ENCODE measurements around the gene PCDHB12. TPM values are rescaled to one million over a fixed set of nuclear protein-coding genes. Genes with fewer than 3 reads are reported as not detected.
"Not testable (repeated sequence)": the region's sequence is repeated elsewhere in the genome, so short reads cannot be mapped to it uniquely, and the experiment has no call there.

The PCDHB12 gene
- total and polyA plus RNA-seq, 3 experiments from 2014 or later = not detected

DNA sequence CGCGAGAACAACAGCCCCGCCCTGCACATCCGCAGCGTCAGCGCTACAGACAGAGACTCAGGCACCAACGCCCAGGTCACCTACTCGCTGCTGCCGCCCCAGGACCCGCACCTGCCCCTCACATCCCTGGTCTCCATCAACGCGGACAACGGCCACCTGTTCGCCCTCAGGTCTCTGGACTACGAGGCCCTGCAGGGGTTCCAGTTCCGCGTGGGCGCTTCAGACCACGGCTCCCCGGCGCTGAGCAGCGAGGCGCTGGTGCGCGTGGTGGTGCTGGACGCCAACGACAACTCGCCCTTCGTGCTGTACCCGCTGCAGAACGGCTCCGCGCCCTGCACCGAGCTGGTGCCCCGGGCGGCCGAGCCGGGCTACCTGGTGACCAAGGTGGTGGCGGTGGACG, 7.0 kb downstream of the PCDHB12 start:
- H3K4me3 Mint-ChIP-seq; H3K27ac ChIP-seq (ENCODE audit: low read depth, low read length); DNase-seq; H3K36me3 ChIP-seq (ENCODE audit: insufficient read depth, low read length); H3K4me1 Mint-ChIP-seq; H3K4me1 ChIP-seq (ENCODE audit: insufficient read depth, low read length); POLR2A ChIA-PET; H3K36me3 Mint-ChIP-seq; H3K27ac Mint-ChIP-seq; H3K9me3 ChIP-seq (ENCODE audit: low read length); H3K4me3 ChIP-seq (ENCODE audit: low read length); H3K27me3 ChIP-seq (ENCODE audit: insufficient read depth, low read length, poor library complexity, severe bottlenecking); CTCF ChIA-PET: not testable (repeated sequence)
- H3K9me3 Mint-ChIP-seq = peaks cover 18 to 39% (median 26%) of the 10 kb centered on the region in 5 donors
- peaks cover 43 to 56% of the 10 kb centered on the region in 2 donors for H3K27me3 Mint-ChIP-seq

DNA sequence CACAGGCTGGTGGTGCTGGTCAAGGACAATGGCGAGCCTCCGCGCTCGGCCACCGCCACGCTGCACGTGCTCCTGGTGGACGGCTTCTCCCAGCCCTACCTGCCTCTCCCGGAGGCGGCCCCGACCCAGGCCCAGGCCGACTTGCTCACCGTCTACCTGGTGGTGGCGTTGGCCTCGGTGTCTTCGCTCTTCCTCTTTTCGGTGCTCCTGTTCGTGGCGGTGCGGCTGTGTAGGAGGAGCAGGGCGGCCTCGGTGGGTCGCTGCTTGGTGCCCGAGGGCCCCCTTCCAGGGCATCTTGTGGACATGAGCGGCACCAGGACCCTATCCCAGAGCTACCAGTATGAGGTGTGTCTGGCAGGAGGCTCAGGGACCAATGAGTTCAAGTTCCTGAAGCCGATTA, 7.5 kb downstream of the PCDHB12 start:
- H3K4me3 Mint-ChIP-seq; H3K36me3 Mint-ChIP-seq; POLR2A ChIA-PET; H3K9me3 ChIP-seq (ENCODE audit: low read length); H3K4me3 ChIP-seq (ENCODE audit: low read length); H3K27ac ChIP-seq (ENCODE audit: low read depth, low read length); DNase-seq; CTCF ChIA-PET; H3K4me1 Mint-ChIP-seq; H3K4me1 ChIP-seq (ENCODE audit: insufficient read depth, low read length); H3K36me3 ChIP-seq (ENCODE audit: insufficient read depth, low read length); H3K27ac Mint-ChIP-seq: not testable (repeated sequence)
- H3K9me3 Mint-ChIP-seq = peaks cover 18 to 43% (median 26%) of the 10 kb centered on the region in 5 donors
- peaks cover 14% of the 10 kb centered on the region for H3K27me3 ChIP-seq (ENCODE audit: insufficient read depth, low read length, poor library complexity, severe bottlenecking)
- H3K27me3 Mint-ChIP-seq = peaks cover 43 to 59% of the 10 kb centered on the region in 2 donors

DNA sequence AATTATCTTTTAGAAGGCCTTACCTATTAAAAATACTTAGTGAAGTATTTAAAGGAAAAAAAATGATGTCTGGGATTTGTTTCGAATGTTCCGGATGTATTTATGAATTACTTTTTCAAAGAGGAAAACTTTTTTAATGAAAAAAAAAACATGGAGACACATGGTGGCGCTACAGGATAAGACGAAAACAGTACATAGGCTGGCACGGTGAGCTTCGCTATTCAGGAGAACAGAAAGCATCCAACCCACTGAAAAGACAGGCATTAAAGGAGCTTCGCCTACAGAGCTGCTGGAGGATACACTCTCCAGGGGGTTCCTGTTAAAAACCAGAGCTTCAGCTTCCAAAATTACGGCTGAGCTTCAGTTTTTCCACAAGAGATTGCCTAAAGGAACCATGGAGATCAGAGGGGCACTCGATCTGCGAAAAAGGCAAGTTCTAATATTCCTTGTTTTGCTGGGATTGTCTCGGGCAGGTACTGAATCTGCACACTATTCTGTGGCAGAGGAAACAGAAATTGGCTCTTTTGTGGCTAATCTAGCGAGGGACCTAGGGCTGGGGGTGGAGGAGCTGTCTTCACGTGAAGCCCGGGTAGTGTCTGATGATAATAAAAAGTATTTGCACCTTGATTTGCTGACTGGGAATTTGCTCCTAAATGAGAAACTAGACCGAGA, 14.7 kb downstream of the PCDHB12 start, which contains the start of gene PCDHB14:
TSS of gene PCDHB14 (plus strand) at position 232 of the 672 bp plus-strand sequence. CDS start at position 395, 163 bp downstream.
- ChIA-PET CTCF (interaction anchor here (1.4 to 2.1 kb wide), 3 partner anchors 11 to 341 kb away, joined by 4 to 9 read pairs (median 5); no protein-coding TSS in a partner anchor), POLR2A (no interaction called here)
- Mint-ChIP-seq H3K9me3 (peaks cover 10 to 49% (median 25%) of the 10 kb centered on the region in 5 donors), H3K27me3 (peaks cover 33 to 73% of the 10 kb centered on the region in 2 donors), H3K36me3 (no peaks in the 10 kb centered on the region), H3K4me3 (peak within 1 kb of the TSS in 5 of 7 donors; percentile 1 to 64 (median 46)), H3K4me1 (peaks cover 5 to 11% (median 8%) of the 10 kb centered on the region in 3 donors), H3K27ac (peak within 1 kb of the TSS in 1 of 8 donors; percentile 31)
- H3K9me3 ChIP-seq (ENCODE audit: low read length) = no peaks in the 10 kb centered on the region
- H3K4me3 ChIP-seq (ENCODE audit: low read length) = no peak within 1 kb of the TSS
- H3K4me1 ChIP-seq (ENCODE audit: insufficient read depth, low read length) = no peaks in the 10 kb centered on the region
- peaks cover 7% of the 10 kb centered on the region for H3K27me3 ChIP-seq (ENCODE audit: insufficient read depth, low read length, poor library complexity, severe bottlenecking)
- H3K36me3 ChIP-seq (ENCODE audit: insufficient read depth, low read length) = no peaks in the 10 kb centered on the region
- DNase-seq = no peak
- H3K27ac ChIP-seq (ENCODE audit: low read depth, low read length) = no peak within 1 kb of the TSS

DNA sequence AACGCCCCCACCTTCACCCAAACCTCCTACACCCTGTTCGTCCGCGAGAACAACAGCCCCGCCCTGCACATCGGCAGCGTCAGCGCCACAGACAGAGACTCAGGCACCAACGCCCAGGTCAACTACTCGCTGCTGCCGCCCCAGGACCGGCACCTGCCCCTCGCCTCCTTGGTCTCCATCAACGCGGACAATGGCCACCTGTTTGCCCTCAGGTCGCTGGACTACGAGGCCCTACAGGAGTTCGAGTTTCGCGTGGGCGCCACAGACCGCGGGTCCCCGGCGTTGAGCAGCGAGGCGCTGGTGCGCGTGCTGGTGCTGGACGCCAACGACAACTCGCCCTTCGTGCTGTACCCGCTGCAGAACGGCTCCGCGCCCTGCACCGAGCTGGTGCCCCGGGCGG, 16.3 kb downstream of the PCDHB12 start:
- H3K27me3 ChIP-seq (ENCODE audit: insufficient read depth, low read length, poor library complexity, severe bottlenecking); H3K36me3 Mint-ChIP-seq; POLR2A ChIA-PET; H3K4me1 ChIP-seq (ENCODE audit: insufficient read depth, low read length); DNase-seq; H3K9me3 ChIP-seq (ENCODE audit: low read length); H3K36me3 ChIP-seq (ENCODE audit: insufficient read depth, low read length); H3K27ac Mint-ChIP-seq; CTCF ChIA-PET; H3K4me3 ChIP-seq (ENCODE audit: low read length); H3K27ac ChIP-seq (ENCODE audit: low read depth, low read length): not testable (repeated sequence)
- H3K9me3 Mint-ChIP-seq = peaks cover 6 to 42% (median 22%) of the 10 kb centered on the region in 5 donors
- peaks cover 5 to 11% (median 8%) of the 10 kb centered on the region in 3 donors for H3K4me1 Mint-ChIP-seq
- H3K27me3 Mint-ChIP-seq = peaks cover 31 to 60% of the 10 kb centered on the region in 2 donors
- peak overlapping the region in 1 of 7 donors; percentile 65 for H3K4me3 Mint-ChIP-seq

DNA sequence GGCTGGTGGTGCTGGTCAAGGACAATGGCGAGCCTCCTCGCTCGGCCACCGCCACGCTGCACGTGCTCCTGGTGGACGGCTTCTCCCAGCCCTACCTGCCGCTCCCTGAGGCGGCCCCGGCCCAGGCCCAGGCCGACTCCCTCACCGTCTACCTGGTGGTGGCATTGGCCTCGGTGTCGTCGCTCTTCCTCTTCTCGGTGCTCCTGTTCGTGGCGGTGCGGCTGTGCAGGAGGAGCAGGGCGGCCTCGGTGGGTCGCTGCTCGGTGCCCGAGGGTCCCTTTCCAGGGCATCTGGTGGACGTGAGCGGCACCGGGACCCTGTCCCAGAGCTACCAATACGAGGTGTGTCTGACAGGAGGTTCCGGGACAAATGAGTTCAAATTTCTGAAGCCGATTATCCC, 16.9 kb downstream of the PCDHB12 start:
- H3K9me3 ChIP-seq (ENCODE audit: low read length); POLR2A ChIA-PET; H3K27ac ChIP-seq (ENCODE audit: low read depth, low read length); H3K4me3 ChIP-seq (ENCODE audit: low read length); DNase-seq; H3K27ac Mint-ChIP-seq; H3K36me3 ChIP-seq (ENCODE audit: insufficient read depth, low read length); H3K36me3 Mint-ChIP-seq; H3K4me3 Mint-ChIP-seq; H3K27me3 ChIP-seq (ENCODE audit: insufficient read depth, low read length, poor library complexity, severe bottlenecking); CTCF ChIA-PET; H3K4me1 ChIP-seq (ENCODE audit: insufficient read depth, low read length): not testable (repeated sequence)
- Mint-ChIP-seq H3K9me3 (peaks cover 8 to 41% (median 24%) of the 10 kb centered on the region in 5 donors), H3K27me3 (peaks cover 25 to 56% of the 10 kb centered on the region in 2 donors), H3K4me1 (peaks cover 5 to 11% (median 8%) of the 10 kb centered on the region in 3 donors)

DNA sequence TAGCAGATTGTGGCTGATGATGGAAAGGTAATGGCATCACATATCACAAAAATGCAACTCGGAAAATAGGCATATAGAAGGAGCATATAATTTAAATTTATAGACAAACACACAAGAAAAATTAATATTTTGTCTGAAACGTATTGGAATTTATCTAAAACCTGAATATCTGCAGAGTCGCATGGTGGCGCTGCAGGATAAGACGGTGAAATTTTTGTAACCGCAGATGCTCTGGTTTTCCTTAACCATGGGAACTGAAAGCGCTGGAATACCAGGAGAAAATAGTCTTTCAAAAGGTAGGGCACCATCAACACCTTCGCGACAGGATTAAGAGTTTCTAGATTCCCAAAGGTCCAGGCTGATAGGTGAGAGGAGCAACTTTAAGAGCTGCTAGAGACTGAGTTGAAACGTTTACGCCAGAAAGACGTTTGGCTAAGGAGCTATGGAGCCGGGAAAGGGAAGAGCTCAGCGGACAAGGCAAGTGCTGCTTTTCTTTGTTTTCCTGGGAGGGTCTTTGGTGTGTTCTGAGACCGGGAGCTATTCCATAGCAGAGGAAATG, 25.7 kb downstream of the PCDHB12 start:
- Histone ChIP-seq H3K27ac (ENCODE audit: low read depth, low read length) (no peak overlapping the region), H3K4me3 (ENCODE audit: low read length) (no peak overlapping the region), H3K27me3 (ENCODE audit: insufficient read depth, low read length, poor library complexity, severe bottlenecking) (peaks cover 6% of the 10 kb centered on the region), H3K4me1 (ENCODE audit: insufficient read depth, low read length) (no peaks in the 10 kb centered on the region), H3K36me3 (ENCODE audit: insufficient read depth, low read length) (no peaks in the 10 kb centered on the region), H3K9me3 (ENCODE audit: low read length) (peaks cover 9% of the 10 kb centered on the region)
- no peak overlapping the region for H3K27ac Mint-ChIP-seq
- H3K27me3 Mint-ChIP-seq = peaks cover 25 to 40% of the 10 kb centered on the region in 2 donors
- CTCF ChIA-PET = interaction anchor here (1.2 kb wide), 1 partner anchor 10 kb away, joined by 4 read pairs; the partner anchor contains the start of gene PCDHB14
- no peak for DNase-seq
- POLR2A ChIA-PET = no interaction called here
- peaks cover 24 to 65% (median 52%) of the 10 kb centered on the region in 5 donors for H3K9me3 Mint-ChIP-seq
- H3K36me3 Mint-ChIP-seq = peaks cover 0 to 5% (median 0%) of the 10 kb centered on the region in 3 donors
- no peaks in the 10 kb centered on the region for H3K4me1 Mint-ChIP-seq
- no peak overlapping the region for H3K4me3 Mint-ChIP-seq

DNA sequence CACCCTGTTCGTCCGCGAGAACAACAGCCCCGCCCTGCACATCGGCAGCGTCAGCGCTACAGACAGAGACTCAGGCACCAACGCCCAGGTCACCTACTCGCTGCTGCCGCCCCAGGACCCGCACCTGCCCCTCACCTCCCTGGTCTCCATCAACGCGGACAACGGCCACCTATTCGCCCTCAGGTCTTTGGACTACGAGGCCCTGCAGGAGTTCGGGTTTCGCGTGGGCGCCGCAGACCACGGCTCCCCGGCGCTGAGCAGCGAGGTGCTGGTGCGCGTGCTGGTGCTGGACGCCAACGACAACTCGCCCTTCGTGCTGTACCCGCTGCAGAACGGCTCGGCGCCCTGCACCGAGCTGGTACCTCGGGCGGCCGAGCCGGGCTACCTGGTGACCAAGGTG, 27.4 kb downstream of the PCDHB12 start:
- H3K27me3 ChIP-seq (ENCODE audit: insufficient read depth, low read length, poor library complexity, severe bottlenecking); H3K36me3 ChIP-seq (ENCODE audit: insufficient read depth, low read length); H3K36me3 Mint-ChIP-seq; DNase-seq; H3K4me1 Mint-ChIP-seq; H3K27ac Mint-ChIP-seq; H3K4me1 ChIP-seq (ENCODE audit: insufficient read depth, low read length); POLR2A ChIA-PET; H3K4me3 ChIP-seq (ENCODE audit: low read length); CTCF ChIA-PET; H3K27ac ChIP-seq (ENCODE audit: low read depth, low read length); H3K4me3 Mint-ChIP-seq: not testable (repeated sequence)
- H3K9me3 Mint-ChIP-seq = peaks cover 39 to 74% (median 68%) of the 10 kb centered on the region in 5 donors
- H3K9me3 ChIP-seq (ENCODE audit: low read length) = peaks cover 12% of the 10 kb centered on the region
- H3K27me3 Mint-ChIP-seq = peaks cover 39 to 57% of the 10 kb centered on the region in 2 donors

DNA sequence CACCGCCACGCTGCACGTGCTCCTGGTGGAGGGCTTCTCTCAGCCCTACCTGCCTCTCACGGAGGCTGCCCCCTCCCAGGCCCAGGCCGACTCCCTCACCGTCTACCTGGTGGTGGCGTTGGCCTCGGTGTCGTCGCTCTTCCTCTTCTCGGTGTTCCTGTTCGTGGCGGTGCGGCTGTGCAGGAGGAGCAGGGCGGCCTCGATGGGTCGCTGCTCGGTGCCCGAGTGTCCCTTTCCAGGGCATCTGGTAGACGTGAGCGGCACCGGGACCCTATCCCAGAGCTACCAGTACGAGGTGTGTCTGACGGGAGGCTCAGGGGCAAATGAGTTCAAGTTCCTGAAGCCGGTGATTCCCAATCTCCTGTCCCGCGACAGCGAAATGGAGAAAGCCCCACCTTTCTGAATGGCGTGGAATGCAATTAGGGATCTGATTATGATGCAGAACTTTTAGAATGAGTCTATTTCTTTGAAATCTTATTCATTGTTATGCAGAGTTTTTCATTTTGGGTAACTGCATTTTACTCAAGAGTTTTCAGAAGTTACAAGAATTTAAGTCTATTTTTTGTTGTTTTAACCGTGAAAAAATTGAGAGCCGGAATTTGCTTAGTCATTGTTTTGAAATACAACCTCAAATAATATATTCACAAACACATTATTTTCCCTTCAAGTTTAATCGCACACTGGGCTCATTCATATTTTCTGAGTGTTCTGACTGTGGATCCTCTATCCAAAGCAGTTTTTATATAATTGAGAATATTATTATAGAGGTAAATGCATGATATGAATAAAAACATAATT, 28.2 kb downstream of the PCDHB12 start:
- CTCF ChIA-PET = no interaction called here
- H3K27ac ChIP-seq (ENCODE audit: low read depth, low read length) = no peak overlapping the region
- Mint-ChIP-seq H3K4me1 (no peaks in the 10 kb centered on the region), H3K9me3 (peaks cover 36 to 70% (median 66%) of the 10 kb centered on the region in 5 donors), H3K4me3 (no peak overlapping the region), H3K36me3 (peaks cover 2 to 7% (median 5%) of the 10 kb centered on the region in 3 donors), H3K27me3 (peaks cover 39 to 56% of the 10 kb centered on the region in 2 donors), H3K27ac (no peak overlapping the region)
- peaks cover 6% of the 10 kb centered on the region for H3K27me3 ChIP-seq (ENCODE audit: insufficient read depth, low read length, poor library complexity, severe bottlenecking)
- H3K36me3 ChIP-seq (ENCODE audit: insufficient read depth, low read length) = no peaks in the 10 kb centered on the region
- peaks cover 13% of the 10 kb centered on the region for H3K9me3 ChIP-seq (ENCODE audit: low read length)
- no peak overlapping the region for H3K4me3 ChIP-seq (ENCODE audit: low read length)
- no peaks in the 10 kb centered on the region for H3K4me1 ChIP-seq (ENCODE audit: insufficient read depth, low read length)
- DNase-seq = no peak
- POLR2A ChIA-PET = no interaction called here
